Endometrial microvascular endothelial cells (primary cell): Measurements from ENCODE around the gene CDH24. TPM values are rescaled to one million over a fixed set of nuclear protein-coding genes. Genes with fewer than 3 reads are reported as not detected.

ENCODE experiments used
- in situ Hi-C: cut with HindIII; loops from 2 replicates; pipeline ENCODE4 v1.10.0; 2017; ENCODE audit warnings: low sequenced_read_pairs, low pct_unique_long_range_greater_than_20kb; ENCODE audit errors: inconsistent ontology term
- total RNA-seq: library from RNA; depleted of rRNA; stranded (reverse); fragments of >200 nt; gene quantifications from one replicate; pipeline ENCODE4 v1.2.3, GENCODE V29; 2015; ENCODE audit errors: inconsistent ontology term

CDH24 gene, protein sequence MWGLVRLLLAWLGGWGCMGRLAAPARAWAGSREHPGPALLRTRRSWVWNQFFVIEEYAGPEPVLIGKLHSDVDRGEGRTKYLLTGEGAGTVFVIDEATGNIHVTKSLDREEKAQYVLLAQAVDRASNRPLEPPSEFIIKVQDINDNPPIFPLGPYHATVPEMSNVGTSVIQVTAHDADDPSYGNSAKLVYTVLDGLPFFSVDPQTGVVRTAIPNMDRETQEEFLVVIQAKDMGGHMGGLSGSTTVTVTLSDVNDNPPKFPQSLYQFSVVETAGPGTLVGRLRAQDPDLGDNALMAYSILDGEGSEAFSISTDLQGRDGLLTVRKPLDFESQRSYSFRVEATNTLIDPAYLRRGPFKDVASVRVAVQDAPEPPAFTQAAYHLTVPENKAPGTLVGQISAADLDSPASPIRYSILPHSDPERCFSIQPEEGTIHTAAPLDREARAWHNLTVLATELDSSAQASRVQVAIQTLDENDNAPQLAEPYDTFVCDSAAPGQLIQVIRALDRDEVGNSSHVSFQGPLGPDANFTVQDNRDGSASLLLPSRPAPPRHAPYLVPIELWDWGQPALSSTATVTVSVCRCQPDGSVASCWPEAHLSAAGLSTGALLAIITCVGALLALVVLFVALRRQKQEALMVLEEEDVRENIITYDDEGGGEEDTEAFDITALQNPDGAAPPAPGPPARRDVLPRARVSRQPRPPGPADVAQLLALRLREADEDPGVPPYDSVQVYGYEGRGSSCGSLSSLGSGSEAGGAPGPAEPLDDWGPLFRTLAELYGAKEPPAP
- 17.2 TPM for total RNA-seq

DNA sequence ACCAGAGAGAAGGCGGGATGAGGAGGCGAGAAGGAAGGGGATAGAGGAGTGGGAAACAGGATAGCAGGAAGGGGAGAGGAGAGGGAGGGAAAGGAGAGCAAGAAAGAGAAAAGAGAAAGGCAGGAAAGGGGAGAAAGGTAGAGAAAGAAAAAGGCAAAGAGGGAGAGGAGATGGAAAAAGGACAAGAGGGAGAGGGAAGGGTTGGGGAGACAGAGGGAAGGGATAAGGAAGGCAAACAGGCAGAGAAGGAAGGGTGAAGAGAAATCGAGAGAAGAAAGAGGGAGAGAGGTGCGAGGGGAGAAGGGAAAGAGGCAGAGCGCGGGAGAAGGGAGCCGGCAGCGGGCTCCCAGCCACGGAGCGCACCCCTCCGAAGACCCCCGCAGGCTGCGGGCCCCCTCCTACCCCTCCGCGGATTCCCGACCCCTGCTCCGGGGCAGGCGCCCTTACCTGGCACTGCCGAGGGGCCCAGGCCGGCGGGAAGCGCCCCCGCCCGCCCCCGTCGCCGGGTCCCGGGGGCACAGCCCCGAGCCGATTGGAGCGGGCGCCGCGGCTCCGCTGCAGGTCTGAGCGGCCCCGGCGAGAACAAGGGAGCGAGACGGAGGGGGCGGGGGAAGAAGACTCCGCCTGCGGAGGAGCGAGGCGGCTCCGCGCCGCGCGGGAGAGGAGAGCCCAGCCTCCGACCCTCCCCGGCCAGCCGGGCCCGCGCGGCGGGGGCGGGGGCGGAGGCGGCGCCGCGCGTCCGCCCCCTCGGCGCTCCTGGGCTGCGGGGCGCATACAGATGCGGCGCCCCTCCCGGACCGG, at the start of gene CDH24:
Gene CDH24, minus strand, starts transcription at position 565 of the 801 bp plus-strand sequence. CDS start 1,787 bp downstream, outside the sequence.
- in situ Hi-C loops = no loop called here

DNA sequence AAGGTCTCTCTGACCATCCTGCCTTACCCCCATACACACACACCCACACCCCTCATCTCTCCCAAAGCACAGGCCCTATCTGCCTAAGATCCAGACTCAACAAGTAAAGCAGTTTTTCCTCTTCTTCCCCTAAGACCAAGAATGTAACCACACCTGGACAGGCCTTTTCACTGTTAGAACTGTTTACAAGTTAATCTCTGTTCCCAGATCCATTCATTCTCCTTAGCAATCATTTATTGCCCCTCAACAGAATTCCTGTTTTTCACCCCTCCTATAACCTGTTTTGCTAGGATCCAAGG, 49.4 kb upstream of the CDH24 start:
- in situ Hi-C loops = no loop called here

DNA sequence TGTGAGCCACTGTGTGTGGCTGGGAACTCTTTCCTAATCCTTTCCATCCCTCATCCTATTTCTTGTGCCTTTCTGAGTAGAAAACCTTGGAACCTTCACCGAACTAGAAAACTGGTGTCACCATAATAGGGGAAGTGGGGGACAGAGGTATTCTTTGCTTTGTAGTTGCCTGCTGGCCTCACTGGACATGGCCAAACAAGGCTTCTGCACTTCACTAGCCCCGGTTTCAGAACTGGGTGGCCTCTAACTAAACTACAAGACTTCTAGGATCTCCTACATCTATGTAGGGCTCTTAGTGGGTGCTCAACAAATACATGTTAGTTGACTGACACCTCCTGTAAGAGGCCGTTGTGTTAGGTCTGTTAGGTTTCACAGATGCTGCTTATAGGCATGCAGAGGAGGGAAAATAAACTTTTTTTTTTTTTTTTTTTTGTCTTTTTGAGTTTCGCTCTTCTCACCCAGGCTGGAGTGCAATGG, 48.1 kb upstream of the CDH24 start:
- in situ Hi-C loops = no loop called here

DNA sequence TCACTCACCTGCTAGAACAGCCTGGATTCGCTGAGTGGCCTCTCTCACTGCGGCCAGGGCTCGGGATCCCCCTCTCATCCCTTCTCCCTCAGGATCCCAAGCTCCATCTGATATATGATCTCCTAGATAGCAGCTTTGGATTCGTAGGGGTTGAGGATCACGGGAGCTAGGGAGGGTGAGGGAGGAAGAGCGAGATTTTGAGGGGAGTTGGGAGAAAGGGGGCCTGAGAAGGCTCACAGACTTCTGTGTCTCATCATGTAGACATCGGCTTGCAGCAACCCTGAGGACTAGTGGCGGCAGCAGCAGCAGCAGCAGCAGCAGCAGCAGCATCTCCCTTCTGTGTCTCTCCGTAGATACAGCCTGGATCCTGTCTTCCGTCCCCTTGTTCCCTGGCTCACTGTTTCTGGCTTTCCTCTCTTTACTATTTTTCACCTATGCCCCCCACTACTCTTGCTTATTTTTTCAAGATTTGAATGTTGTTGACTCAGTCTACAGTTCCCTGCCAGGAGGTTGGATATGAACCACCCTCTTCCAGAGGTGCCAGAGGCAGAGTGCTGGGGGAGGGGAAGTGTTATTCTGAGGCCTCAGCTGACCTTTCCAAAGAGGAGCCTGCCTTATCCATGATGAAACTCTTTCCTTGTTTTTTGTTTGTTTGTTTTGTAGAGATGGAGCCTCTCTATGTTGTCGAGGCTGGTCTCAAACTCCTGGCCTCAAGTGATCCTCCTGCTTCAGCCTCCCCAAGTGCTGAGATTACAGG, 47.4 kb upstream of the CDH24 start, which contains the start of gene CIROP:
Gene CIROP, minus strand, starts transcription at position 399 of the 757 bp plus-strand sequence. Its CDS starts 69 bp downstream, at position 330.
- in situ Hi-C loops = no loop called here

DNA sequence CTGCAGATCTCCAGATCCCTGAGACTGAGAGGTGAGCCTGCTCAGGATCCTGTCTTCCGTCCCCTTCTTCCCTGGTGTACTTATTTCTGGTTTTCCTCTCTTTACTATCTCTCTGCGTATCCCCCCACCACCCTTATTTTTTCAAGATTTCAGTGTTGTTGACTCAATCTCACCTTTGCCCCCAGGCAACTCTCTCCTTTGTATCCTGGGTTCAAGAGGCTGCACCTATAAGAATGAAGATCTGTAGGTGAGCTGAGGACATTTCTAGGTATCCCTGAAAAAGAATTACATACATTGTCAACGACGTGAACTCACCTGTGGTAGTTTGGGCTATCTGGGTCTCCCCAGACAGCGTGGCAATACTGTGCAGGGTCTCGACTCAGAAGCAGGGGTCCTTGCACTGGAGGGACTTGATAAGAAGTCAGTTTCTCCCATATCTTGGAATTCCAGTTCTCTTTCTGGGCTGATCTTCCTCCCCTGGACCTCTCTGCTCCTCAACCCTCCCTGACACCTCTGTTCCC, 46.8 kb upstream of the CDH24 start:
- in situ Hi-C loops = no loop called here

DNA sequence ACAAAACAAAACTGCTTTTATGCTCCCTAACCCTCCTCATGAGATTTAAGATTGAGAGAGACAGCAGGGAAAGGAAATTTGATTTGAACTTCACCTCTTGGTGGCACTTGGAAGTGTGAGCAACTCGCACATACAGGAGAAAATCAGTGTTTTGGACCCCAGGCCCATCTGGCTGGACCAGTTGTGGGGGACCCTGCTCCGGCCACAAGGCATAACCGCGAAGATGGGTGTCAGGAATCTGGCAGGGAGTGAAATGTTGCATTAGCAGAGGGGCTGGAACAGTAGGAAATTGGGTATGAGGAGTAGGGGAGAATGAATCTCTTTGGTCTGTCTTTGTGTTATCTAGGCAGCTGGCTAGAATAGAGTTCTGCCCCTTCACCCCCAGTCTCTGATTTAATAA, 46.3 kb upstream of the CDH24 start:
- in situ Hi-C loops = no loop called here

DNA sequence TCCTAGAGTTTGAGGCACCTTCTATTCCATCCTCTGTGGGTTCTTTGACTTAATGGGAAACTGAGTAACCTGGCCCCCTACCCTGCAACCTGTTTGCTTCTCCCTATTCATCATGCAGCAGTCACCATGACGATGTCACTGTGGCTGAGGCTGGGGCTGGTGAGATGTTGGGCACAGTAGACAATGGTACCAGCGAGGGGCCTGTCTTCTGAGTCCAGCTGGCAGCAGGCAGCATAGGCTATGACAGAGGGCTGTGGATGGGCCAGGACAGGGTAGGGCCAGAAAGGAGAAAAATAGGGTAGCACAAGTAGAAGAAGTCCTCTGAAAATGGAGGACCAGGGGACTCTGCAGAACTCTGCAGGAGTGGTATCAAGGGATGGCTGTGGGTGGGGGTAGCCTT, 45.5 kb upstream of the CDH24 start:
- in situ Hi-C loops = no loop called here

DNA sequence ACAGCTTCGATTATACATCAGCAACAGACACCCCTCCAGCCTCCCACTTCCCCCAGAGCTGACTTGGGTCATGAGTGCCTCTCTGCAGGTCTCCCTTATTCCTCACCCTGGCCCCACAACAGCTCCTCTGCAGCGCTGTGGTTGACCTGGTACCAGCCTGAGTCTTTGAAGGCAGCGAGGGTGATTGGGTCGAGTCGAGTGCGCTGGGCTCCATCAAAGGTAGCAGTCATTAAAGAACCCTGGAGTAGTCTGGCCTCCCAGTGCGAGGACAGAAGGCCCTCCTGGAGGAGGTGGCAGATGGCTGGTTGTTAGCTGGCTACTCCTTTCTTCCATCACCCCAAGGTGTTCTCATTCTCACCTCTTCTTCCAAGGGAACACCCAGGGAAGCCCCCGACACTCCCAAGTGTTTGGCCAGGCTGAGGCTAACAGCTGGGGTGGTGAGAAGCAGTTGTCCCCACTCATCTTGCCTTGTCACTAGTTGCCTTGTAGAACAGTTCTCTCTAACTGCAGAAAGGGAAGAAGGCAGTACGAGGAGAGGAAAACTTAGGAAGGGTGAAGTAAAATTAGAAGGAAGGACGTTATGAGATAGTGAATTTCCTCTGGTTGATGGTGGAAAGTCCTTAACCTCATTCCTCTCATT, 44.8 kb upstream of the CDH24 start:
- in situ Hi-C loops = no loop called here

DNA sequence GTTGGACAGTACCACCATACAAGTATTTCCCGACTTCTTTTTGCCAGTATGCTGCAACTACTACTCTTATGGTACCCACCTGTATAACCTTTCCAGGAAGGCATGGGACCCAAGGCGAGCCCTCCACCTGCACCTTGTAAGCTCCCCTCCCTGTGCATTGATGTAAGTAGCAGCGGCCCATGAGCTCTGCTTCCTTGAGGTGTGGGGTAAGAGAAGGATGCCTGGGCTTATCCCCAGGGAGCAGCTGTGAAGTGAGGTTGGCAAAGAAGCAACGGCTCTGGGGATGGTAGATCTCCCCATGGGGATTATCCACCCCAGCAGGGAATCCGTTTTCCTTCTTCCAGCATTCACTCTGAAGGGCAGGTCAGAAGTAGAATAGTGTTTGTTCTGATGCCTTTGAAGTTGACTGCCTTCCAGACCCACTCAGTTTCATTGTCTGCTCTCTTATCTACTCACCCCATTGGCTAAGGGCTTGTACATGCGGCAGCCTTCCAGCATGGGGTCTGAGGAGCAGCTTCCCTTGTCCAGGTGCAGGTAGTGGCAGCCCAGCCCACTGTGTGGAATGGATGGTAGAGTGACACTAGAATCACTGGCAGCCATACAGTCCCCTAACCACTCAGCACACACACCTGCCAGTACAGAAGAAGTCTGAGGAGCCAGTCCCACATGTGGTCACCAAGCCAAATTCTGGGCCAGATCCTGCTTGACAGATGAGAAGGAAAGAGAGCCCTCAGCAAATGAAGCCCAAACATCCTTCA, 44.1 kb upstream of the CDH24 start:
- in situ Hi-C loops = no loop called here

DNA sequence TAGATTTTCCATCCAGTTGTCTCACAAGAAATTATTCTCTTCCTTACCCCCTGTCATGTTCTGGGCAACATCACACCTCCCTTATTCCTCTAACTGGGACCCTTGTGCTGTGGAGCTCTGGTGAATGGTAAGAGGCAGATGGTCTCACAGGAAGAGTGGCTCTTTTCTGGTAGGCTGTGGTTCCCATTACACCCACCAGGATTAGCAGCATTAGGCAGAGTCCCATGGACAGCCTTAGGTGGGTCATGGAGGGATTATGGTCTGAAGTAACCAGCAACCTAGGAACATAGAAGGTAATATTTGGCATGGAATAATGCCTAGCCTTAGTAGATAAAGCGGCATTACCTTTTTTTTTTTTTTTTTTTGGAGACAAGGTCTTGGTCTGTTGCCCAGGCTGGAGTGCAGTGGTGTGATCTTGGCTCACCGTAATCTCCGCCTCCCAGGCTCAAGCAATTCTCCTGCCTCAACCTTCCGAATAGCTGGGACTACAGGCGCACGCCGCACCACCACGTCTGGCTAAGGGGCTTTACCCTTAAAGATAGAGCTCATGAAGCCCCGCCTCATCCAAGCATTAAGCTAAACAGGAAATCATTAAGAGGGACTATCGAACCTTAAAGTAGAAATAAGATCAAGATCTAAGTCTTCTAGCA, 42.0 kb upstream of the CDH24 start:
- in situ Hi-C loops = loop anchor here (25.0 kb wide), 1 partner anchor 112 kb away; the partner anchor contains the start of gene AJUBA

DNA sequence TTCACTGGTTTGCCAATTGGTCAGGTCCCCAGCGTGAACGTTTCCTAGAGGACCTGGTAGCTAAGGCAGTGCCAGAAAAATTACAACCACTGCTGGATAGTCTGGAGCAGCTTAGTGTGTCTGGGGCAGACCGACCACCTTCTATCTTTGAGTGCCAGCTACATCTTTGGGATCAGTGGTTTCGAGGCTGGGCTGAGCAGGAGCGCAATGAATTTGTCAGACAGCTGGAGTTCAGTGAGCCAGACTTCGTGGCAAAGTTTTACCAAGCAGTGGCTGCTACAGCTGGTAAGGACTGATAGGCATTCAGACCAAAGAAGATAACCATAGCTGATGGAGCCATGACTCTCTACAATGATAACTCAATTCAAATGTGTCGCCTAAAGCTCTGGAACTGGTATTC, 40.5 kb upstream of the CDH24 start:
- in situ Hi-C loops = loop anchor here (25.0 kb wide), 1 partner anchor 110 kb away; the partner anchor contains the start of gene AJUBA

DNA sequence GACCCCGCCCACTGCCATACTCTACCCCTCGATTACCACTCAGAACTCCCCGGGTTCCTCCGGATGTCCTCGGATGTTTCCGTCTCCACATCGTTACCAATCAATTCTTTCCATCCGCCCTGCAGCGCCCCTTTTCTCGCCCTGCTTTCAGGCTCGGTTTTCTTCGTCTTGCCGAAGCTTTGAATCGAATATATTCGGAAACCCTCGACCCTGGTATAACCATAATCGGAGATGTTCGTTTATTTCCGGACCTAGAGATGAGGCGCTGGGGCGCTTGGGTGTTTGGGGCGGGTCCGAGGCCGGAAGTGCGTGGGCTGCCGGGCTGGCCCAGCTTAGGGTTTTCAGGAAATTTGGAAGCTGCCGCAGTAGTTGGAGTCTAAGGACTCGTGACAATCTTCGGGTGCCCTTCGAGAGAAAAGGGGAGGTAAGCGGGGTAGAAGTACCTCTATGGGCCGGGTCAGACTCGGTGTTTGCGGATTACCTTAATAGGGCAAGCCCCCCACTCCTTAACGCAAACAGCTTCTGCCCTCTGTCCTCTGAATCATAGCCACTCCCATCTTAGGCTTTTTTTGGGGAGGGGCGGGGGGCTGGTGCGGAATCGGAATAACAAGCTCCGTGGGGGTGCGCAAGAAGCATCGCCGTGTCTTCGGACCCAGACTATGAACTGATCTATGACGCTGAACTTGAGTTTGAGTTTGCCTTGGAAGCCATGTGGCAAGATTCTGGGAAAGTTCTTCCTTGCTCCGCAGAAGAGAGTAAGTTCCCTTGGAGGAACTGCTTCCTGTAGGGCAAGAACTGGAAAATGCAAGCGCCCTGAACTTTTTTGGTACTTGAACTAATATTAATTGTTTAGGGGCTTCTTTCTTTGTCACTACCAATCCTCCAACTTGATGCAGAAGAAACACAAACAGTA, 38.1 kb upstream of the CDH24 start, which contains the start of gene C14orf119:
Gene C14orf119, plus strand, starts transcription at position 310 of the 913 bp plus-strand sequence. CDS start 2,154 bp downstream, outside the sequence.
- in situ Hi-C loops = loop anchor here (25.0 kb wide), 1 partner anchor 108 kb away; the partner anchor contains the start of gene AJUBA

DNA sequence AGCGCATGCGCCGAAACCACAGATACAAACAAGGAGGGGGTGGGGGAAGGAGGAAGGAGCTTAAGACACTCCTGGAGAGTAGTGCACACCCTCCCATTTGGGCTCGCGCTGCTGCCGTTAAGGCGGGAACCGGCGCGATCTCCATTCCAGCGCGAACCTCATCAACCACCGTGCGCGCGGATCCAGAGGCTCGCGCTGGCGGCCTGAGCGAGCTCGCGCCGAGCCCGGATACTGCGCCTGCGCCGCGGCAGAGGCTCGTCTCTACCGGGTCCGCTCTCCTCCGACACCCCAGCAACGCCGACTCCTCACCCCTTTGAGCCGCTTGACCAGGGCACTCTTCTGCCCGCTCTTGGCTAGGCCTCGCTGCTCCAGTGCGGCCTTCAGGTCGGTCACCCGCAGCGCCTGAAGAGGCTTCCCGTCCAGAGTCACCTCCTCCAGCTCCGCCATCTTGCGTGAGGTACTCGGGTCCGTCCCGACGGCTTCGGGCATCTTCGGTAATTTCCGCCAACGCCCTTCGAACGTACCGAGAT, 37.4 kb upstream of the CDH24 start, which contains the start of gene ACIN1:
Gene ACIN1, minus strand, starts transcription at position 471 of the 530 bp plus-strand sequence. Its CDS starts 24 bp downstream, at position 447.
- in situ Hi-C loops = loop anchor here (25.0 kb wide), 1 partner anchor 107 kb away; the partner anchor contains the start of gene AJUBA

DNA sequence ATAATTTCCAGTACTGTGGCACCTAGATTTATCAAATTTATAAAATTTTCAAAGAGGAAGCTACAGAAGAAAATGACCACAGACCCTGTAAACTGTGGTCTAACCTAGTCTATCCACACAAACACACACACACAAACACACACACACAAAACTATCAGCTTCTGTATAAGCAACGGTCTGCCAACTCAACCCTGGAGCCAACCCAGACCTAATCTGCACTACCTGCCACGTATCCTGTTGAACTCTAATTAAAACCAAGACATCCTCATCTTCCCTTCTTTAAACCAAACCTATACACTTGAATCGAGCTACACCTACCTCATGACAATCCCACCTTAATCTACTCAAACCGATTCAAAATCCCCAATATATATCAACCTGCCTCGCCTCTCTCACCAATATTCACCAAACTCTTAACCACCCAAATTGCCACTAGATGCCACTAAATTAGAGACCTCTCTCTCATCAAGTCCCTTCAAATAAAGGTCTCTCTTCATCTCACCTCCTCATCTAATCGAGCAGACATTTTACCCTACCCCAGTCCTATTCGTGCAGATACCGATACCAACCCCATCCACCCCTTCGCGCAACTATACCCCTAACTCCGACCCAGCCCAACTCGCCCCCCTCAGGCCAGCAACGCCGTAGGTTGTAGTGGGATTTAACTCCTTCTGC, 36.8 kb upstream of the CDH24 start:
- in situ Hi-C loops = loop anchor here (25.0 kb wide), 1 partner anchor 107 kb away; the partner anchor contains the start of gene AJUBA
